Sigmoid colon (tissue), 7 donors: ENCODE results near the gene DUOX2. TPM values are rescaled to one million over a fixed set of nuclear protein-coding genes. Genes with fewer than 3 reads are reported as not detected.

Experiments
- DNase-seq: peaks from one replicate; pipeline ENCODE4 v3.0.0-alpha.2; 2019
- H3K27ac ChIP-seq, 4 donors: fragments of 200-600 bp; sonication (generic); one replicate each; pipeline ENCODE4 v1.5.1; 2016 to 2019; ENCODE audit warnings: mild to moderate bottlenecking in 1 of 4
- H3K27me3 ChIP-seq, 3 donors: fragments of 200-600 bp; sonication (generic); one replicate each; pipeline ENCODE4 v1.5.1; 2019; ENCODE audit warnings: mild to moderate bottlenecking in 1 of 3
- H3K36me3 ChIP-seq, 4 donors: fragments of 200-600 bp; sonication (generic); one replicate each; pipeline ENCODE4 v1.5.1; 2016 to 2019
- H3K4me1 ChIP-seq, 4 donors: fragments of 200-600 bp; sonication (generic); one replicate each; pipeline ENCODE4 v1.5.1; 2017 to 2019
- H3K4me3 ChIP-seq, 4 donors: fragments of 200-600 bp; sonication (generic); one replicate each; pipeline ENCODE4 v1.5.1; 2017 to 2019; ENCODE audit warnings: mild to moderate bottlenecking in 2 of 4, moderate library complexity in 1 of 4
- H3K9me3 ChIP-seq, 4 donors: fragments of 200-600 bp in 3 of 4; sonication (generic) in 3 of 4; one replicate each; pipeline versions ENCODE4 v1.5.1 to v1.6.1; 2013 to 2019
- CTCF ChIP-seq, 4 experiments: fragments of 450-650 bp in 3 of 4; fragments of 200-600 bp in 1 of 4; IDR thresholded peaks; one replicate each; pipeline ENCODE4 v1.5.1; 2016 to 2019; ENCODE audit warnings: antibody characterized with exemption in 4 of 4, mild to moderate bottlenecking in 3 of 4, moderate library complexity in 2 of 4
- EP300 ChIP-seq, 4 donors: sonication (generic); formaldehyde crosslinking; IDR thresholded peaks; one replicate each; pipeline ENCODE4 v1.6.1; 2017; ENCODE audit warnings: antibody characterized with exemption in 4 of 4
- POLR2A ChIP-seq, 2 donors: fragments of 450-650 bp; IDR thresholded peaks; one replicate each; pipeline ENCODE4 v1.6.1; 2016; ENCODE audit warnings: antibody characterized with exemption in 2 of 2, mild to moderate bottlenecking in 2 of 2, moderate library complexity in 2 of 2
- POLR2AphosphoS5 ChIP-seq, 4 donors: sonication (generic); formaldehyde crosslinking; IDR thresholded peaks; one replicate each; pipeline ENCODE4 v1.6.1; 2017; ENCODE audit warnings: antibody characterized with exemption in 4 of 4
- WGBS, 2 donors: extraction: QIAGEN DNeasy Blood & Tissue Kit; methylation state at CpG; one replicate each; pipeline ENCODE4 v1.1.7; 2013; 5-methylcytosine and 5-hydroxymethylcytosine counted together
- intact Hi-C: fragments of 100-400 bp; cut with DNase I; formaldehyde crosslinking; loops from one replicate; pipeline ENCODE4 v1.15.1; 2023
- polyA plus RNA-seq, 3 donors: library from polyadenylated mRNA; stranded (reverse); fragments of 200-250 nt; gene quantifications; one replicate each; pipeline ENCODE4 v1.2.3, GENCODE V29; 2013
- total RNA-seq, 4 donors: library from RNA; depleted of rRNA; stranded (reverse); fragments of >200 nt; gene quantifications; one replicate each; pipeline ENCODE4 v1.1.0, GENCODE V29; 2016
- donor health status: healthy with polysubstance abuse.
- donor health status: Bipolar disorder and iron deficiency.
- donor health status: healthy.

Gene DUOX2
- total and polyA plus RNA-seq, 7 donors = 0.14 to 125 (median 0.71) TPM

GRCh38 chr15:45116482-45117307 lies 2.7 kb upstream of the DUOX2 start:
- Histone ChIP-seq H3K27me3 (peaks cover 54 to 90% (median 71%) of the 10 kb centered on the region in 3 donors), H3K4me3 (peak overlapping the region in 3 of 4 donors; percentile 9 to 37 (median 14)), H3K4me1 (peaks cover 0 to 44% (median 34%) of the 10 kb centered on the region in 4 donors), H3K36me3 (no peaks in the 10 kb centered on the region), H3K27ac (no peak overlapping the region), H3K9me3 (no peaks in the 10 kb centered on the region)
- DNase-seq = no peak
- TF ChIP-seq CTCF (IDR thresholded peaks at IDR 0.05) = no peak
- no peak for TF ChIP-seq EP300 (IDR thresholded peaks at IDR 0.05)
- no peak for TF ChIP-seq POLR2AphosphoS5 (IDR thresholded peaks at IDR 0.05)
- TF ChIP-seq POLR2A (IDR thresholded peaks at IDR 0.05) = no peak
- 13 to 40% methylated on average over 65 of the region's 65 CpGs for WGBS, 2 donors
- intact Hi-C loops = no loop called here

GRCh38 chr15:45116006-45116481 lies 2.1 kb upstream of the DUOX2 start:
- intact Hi-C loops = no loop called here
- DNase-seq = no peak
- Histone ChIP-seq H3K9me3 (no peaks in the 10 kb centered on the region), H3K4me1 (peaks cover 0 to 48% (median 34%) of the 10 kb centered on the region in 4 donors), H3K27ac (no peak overlapping the region), H3K36me3 (no peaks in the 10 kb centered on the region), H3K4me3 (no peak overlapping the region), H3K27me3 (peaks cover 58 to 92% (median 75%) of the 10 kb centered on the region in 3 donors)
- TF ChIP-seq CTCF (IDR thresholded peaks at IDR 0.05) (no peak), POLR2A (IDR thresholded peaks at IDR 0.05) (no peak), EP300 (IDR thresholded peaks at IDR 0.05) (no peak), POLR2AphosphoS5 (IDR thresholded peaks at IDR 0.05) (no peak)
- WGBS, 2 donors = 31 to 68% methylated on average over 19 of the region's 19 CpGs

- peaks cover 0 to 48% (median 34%) of the 10 kb centered on the region in 4 donors for H3K4me1 ChIP-seq
- intact Hi-C loops = no loop called here
- WGBS, 2 donors = 62 to 83% methylated on average over 7 of the region's 7 CpGs
- H3K27me3 ChIP-seq = peaks cover 58 to 88% (median 70%) of the 10 kb centered on the region in 3 donors
- no peaks in the 10 kb centered on the region for H3K9me3 ChIP-seq
- DNase-seq = no peak
- no peak overlapping the region for H3K27ac ChIP-seq
- TF ChIP-seq POLR2AphosphoS5 (IDR thresholded peaks at IDR 0.05) (no peak), POLR2A (IDR thresholded peaks at IDR 0.05) (no peak), EP300 (IDR thresholded peaks at IDR 0.05) (no peak), CTCF (IDR thresholded peaks at IDR 0.05) (no peak)
- no peaks in the 10 kb centered on the region for H3K36me3 ChIP-seq
- H3K4me3 ChIP-seq = no peak overlapping the region
These were observed 1.4 kb upstream of the DUOX2 start for GRCh38 chr15:45115312-45115820.

- intact Hi-C loops = no loop called here
- no peaks in the 10 kb centered on the region for H3K36me3 ChIP-seq
- WGBS, 2 donors = 6 to 13% methylated on average over 2 of the region's 2 CpGs
- no peak overlapping the region for H3K4me3 ChIP-seq
- H3K4me1 ChIP-seq = peaks cover 0 to 48% (median 34%) of the 10 kb centered on the region in 4 donors
- H3K9me3 ChIP-seq = no peaks in the 10 kb centered on the region
- peaks cover 58 to 90% (median 68%) of the 10 kb centered on the region in 3 donors for H3K27me3 ChIP-seq
- H3K27ac ChIP-seq = no peak overlapping the region
- DNase-seq = no peak
- no peak for TF ChIP-seq CTCF (IDR thresholded peaks at IDR 0.05)
These were observed 746 bp upstream of the DUOX2 start for GRCh38 chr15:45114751-45115085.
